Measurements from ENCODE around the gene TFB1M.
"Not testable (repeated sequence)": the region's sequence is repeated elsewhere in the genome, so short reads cannot be mapped to it uniquely, and the experiment has no call there.

DNA sequence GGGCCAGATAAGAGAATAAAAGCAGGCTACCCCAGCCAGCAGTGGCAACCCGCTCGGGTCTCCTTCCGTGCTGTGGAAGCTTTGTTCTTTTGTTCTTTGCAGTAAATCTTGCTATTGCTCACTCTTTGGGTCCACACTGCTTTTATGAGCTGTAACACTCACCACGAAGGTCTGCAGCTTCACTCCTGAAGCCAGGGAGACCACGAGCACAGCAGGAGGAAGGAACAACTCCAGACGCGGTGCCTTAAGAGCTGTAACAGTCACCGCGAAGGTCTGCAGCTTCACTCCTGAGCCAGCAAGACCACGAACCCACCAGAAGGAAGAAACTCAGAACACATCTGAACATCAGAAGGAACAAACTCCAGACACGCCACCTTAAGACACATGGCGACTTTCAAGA, 49.7 kb upstream of the TFB1M start:
- TF ChIP-seq, protein P1, sequence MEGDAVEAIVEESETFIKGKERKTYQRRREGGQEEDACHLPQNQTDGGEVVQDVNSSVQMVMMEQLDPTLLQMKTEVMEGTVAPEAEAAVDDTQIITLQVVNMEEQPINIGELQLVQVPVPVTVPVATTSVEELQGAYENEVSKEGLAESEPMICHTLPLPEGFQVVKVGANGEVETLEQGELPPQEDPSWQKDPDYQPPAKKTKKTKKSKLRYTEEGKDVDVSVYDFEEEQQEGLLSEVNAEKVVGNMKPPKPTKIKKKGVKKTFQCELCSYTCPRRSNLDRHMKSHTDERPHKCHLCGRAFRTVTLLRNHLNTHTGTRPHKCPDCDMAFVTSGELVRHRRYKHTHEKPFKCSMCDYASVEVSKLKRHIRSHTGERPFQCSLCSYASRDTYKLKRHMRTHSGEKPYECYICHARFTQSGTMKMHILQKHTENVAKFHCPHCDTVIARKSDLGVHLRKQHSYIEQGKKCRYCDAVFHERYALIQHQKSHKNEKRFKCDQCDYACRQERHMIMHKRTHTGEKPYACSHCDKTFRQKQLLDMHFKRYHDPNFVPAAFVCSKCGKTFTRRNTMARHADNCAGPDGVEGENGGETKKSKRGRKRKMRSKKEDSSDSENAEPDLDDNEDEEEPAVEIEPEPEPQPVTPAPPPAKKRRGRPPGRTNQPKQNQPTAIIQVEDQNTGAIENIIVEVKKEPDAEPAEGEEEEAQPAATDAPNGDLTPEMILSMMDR (IDR thresholded peaks at IDR 0.05), result not testable (repeated sequence)
- not testable (repeated sequence) for TF ChIP-seq POLR2A, EP300 (IDR thresholded peaks at IDR 0.05)

Measured in ovary (tissue), 3 donors.